Measurements from ENCODE around the gene RNF227. TPM values are rescaled to one million over a fixed set of nuclear protein-coding genes. Genes with fewer than 3 reads are reported as not detected.

Gene RNF227
- total and polyA plus RNA-seq, 9 donors, result 2.5 to 4.1 (median 3.0) TPM

DNA sequence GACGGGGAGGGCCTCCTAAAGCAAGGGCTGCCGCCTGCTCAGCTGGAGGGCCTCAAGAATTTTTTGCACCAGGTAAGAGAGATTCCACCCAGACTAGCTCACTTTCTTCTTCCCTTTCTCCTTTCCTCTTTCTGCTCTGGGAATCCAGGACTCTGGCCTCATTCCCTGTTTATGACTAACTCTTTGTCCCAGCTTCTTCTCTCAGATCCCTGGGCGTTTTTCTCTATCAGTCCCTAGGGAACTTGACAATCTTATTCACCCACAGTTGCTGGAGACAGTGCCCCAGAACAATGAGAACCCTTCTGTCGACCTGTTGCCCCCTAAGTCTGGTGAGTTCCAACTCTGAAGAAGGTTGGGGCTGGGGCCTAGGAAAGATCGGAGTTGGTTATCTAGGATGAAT, 31.6 kb upstream of the RNF227 start:
- no peak for DNase-seq
- Histone ChIP-seq H3K27me3 (ENCODE audit: control insufficient read depth, insufficient read depth, low read length) (no peaks in the 10 kb centered on the region), H3K4me3 (ENCODE audit: low read length) (no peak overlapping the region), H3K4me1 (ENCODE audit: control insufficient read depth, insufficient read depth, low read length) (peaks cover 9% of the 10 kb centered on the region), H3K36me3 (ENCODE audit: control insufficient read depth, insufficient read depth, low read length) (peaks cover 58% of the 10 kb centered on the region), H3K27ac (ENCODE audit: low read length) (no peak overlapping the region), H3K9me3 (replicated peaks; ENCODE audit: control insufficient read depth, low read depth, low read length) (no peaks in the 10 kb centered on the region)
- WGBS (ENCODE audit: insufficient coverage), result 89% methylated on average over 5 of the region's 5 CpGs

DNA sequence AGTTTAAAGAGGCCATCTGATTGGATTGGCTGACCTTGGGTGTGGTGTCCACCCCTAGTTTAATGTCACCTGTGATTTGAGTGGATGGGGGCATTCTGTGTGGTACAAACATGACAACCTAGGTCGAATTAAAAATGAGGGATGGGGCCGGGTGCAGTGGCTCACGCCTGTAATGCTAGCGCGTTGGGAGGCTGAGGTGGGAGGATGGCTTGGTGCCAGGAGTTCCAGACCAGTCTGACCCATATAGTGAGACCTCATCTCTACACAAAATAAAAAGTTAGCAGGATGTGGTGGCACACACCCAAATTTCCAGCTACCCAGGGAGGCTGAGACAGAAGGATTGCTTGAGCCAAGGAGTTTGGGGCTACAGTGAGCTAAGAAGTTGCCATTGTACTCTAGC, 30.4 kb upstream of the RNF227 start:
- H3K4me3 ChIP-seq (ENCODE audit: low read length), result no peak overlapping the region
- WGBS (ENCODE audit: insufficient coverage), result no CpG with 5 or more reads among the region's 5 CpGs
- no peak overlapping the region for H3K27ac ChIP-seq (ENCODE audit: low read length)
- DNase-seq, result no peak
- H3K36me3 ChIP-seq (ENCODE audit: control insufficient read depth, insufficient read depth, low read length), result peaks cover 61% of the 10 kb centered on the region
- H3K4me1 ChIP-seq (ENCODE audit: control insufficient read depth, insufficient read depth, low read length), result peaks cover 9% of the 10 kb centered on the region
- no peaks in the 10 kb centered on the region for H3K9me3 ChIP-seq (replicated peaks; ENCODE audit: control insufficient read depth, low read depth, low read length)
- no peaks in the 10 kb centered on the region for H3K27me3 ChIP-seq (ENCODE audit: control insufficient read depth, insufficient read depth, low read length)

DNA sequence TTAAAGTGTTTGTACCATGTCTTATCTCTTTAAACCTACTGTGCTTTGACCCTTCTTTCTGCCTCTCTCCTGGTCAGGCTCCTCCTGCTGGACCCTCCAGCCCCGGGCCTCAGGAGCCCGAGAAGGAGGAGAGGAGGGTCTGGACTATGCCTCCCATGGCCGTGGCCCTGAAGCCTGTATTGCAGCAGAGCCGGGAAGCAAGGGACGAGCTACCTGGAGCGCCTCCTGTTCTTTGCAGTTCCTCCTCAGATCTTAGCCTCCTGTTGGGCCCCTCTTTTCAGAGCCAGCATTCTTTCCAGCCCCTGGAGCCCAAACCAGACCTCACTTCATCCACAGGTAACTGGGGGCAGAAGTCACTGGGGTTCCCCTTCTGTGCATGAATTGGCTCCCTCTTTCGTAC, 29.6 kb upstream of the RNF227 start:
- no peaks in the 10 kb centered on the region for H3K27me3 ChIP-seq (ENCODE audit: control insufficient read depth, insufficient read depth, low read length)
- H3K9me3 ChIP-seq (replicated peaks; ENCODE audit: control insufficient read depth, low read depth, low read length), result no peaks in the 10 kb centered on the region
- no peak overlapping the region for H3K4me3 ChIP-seq (ENCODE audit: low read length)
- DNase-seq, result no peak
- peaks cover 67% of the 10 kb centered on the region for H3K36me3 ChIP-seq (ENCODE audit: control insufficient read depth, insufficient read depth, low read length)
- peaks cover 9% of the 10 kb centered on the region for H3K4me1 ChIP-seq (ENCODE audit: control insufficient read depth, insufficient read depth, low read length)
- no peak overlapping the region for H3K27ac ChIP-seq (ENCODE audit: low read length)
- 86% methylated on average over 7 of the region's 7 CpGs for WGBS (ENCODE audit: insufficient coverage)

DNA sequence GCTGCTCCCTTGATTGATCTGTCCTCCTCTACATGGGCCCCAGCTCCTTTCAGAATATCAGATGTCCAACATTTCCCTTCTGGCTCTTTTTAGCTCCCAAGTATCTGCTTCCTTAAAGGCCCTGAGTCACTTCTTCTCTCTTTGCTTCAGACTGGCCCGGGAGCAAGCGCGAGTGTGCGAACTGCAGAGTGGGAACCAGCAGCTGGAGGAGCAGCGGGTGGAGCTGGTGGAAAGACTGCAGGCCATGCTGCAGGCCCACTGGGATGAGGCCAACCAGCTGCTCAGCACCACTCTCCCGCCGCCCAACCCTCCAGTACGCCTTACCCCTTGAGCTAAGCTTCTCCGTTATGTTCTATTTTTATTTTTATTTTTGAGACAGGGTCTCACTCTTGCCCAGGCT, 28.2 kb upstream of the RNF227 start:
- no peak for DNase-seq
- Histone ChIP-seq H3K4me1 (ENCODE audit: control insufficient read depth, insufficient read depth, low read length) (peaks cover 9% of the 10 kb centered on the region), H3K4me3 (ENCODE audit: low read length) (no peak overlapping the region), H3K27ac (ENCODE audit: low read length) (no peak overlapping the region), H3K36me3 (ENCODE audit: control insufficient read depth, insufficient read depth, low read length) (peaks cover 79% of the 10 kb centered on the region), H3K27me3 (ENCODE audit: control insufficient read depth, insufficient read depth, low read length) (no peaks in the 10 kb centered on the region), H3K9me3 (replicated peaks; ENCODE audit: control insufficient read depth, low read depth, low read length) (no peaks in the 10 kb centered on the region)
- 82% methylated on average over 7 of the region's 9 CpGs for WGBS (ENCODE audit: insufficient coverage)

DNA sequence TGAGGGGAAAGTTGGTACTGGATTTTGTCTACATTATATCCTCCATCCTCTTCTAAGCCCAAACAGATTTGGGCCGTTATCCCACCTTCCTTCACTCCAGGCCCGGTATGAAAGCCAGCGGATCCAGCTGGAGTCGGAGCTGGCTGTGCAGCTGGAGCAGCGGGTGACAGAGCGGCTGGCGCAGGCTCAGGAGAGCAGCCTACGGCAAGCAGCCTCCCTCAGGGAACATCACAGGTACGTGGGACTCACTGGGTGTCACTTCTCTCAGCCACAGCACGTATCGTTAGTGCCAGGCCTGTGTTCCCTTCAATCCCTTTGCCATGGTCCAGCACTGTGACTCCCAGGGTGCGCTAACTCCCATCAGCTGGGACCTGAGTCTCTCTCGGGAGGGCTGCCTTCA, 27.2 kb upstream of the RNF227 start:
- no peak overlapping the region for H3K27ac ChIP-seq (ENCODE audit: low read length)
- no peaks in the 10 kb centered on the region for H3K9me3 ChIP-seq (replicated peaks; ENCODE audit: control insufficient read depth, low read depth, low read length)
- H3K27me3 ChIP-seq (ENCODE audit: control insufficient read depth, insufficient read depth, low read length), result no peaks in the 10 kb centered on the region
- H3K4me1 ChIP-seq (ENCODE audit: control insufficient read depth, insufficient read depth, low read length), result peaks cover 9% of the 10 kb centered on the region
- 90% methylated on average over 13 of the region's 13 CpGs for WGBS (ENCODE audit: insufficient coverage)
- DNase-seq, result no peak
- H3K4me3 ChIP-seq (ENCODE audit: low read length), result no peak overlapping the region
- peaks cover 73% of the 10 kb centered on the region for H3K36me3 ChIP-seq (ENCODE audit: control insufficient read depth, insufficient read depth, low read length)

DNA sequence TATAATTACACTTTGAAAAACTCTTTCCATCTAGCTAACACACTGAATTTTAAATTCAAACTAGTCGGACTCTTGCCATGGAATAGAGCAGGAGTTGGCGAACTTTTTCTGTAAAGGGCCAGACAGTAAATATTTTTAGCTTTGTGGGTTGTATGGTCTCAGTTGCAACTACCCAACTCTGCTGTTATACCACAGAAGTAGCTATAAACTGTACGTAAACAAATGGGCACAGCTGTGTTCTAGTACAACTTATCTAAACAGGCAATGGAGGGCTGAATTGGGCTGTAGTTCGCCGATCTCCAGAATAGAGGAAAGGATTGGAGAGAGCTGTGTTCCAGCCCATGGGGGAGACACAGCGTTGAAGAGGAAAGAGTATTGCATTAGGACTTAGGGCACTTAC, 24.7 kb upstream of the RNF227 start:
- Histone ChIP-seq H3K27ac (ENCODE audit: low read length) (no peak overlapping the region), H3K4me1 (ENCODE audit: control insufficient read depth, insufficient read depth, low read length) (peaks cover 9% of the 10 kb centered on the region), H3K36me3 (ENCODE audit: control insufficient read depth, insufficient read depth, low read length) (peaks cover 65% of the 10 kb centered on the region), H3K27me3 (ENCODE audit: control insufficient read depth, insufficient read depth, low read length) (no peaks in the 10 kb centered on the region), H3K9me3 (replicated peaks; ENCODE audit: control insufficient read depth, low read depth, low read length) (no peaks in the 10 kb centered on the region), H3K4me3 (ENCODE audit: low read length) (no peak overlapping the region)
- WGBS (ENCODE audit: insufficient coverage), result 82% methylated on average over 5 of the region's 6 CpGs
- no peak for DNase-seq

DNA sequence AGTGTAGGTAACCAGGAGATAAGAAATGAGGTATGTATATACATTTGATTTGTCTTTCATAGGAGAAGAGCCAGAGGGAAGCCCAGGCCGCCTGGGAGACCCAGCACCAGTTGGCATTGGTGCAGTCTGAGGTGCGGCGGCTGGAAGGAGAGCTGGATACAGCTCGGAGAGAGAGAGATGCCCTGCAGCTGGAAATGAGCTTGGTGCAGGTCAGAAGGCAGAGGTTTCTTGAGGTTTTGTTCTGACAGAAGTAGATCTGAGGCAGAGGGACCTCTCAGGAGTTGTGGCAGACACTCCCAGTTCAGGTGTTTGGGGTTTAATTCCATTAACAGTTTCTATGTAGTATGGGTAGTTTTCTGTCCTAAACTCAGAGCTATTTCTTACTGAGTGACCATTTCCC, 23.9 kb upstream of the RNF227 start:
- Histone ChIP-seq H3K36me3 (ENCODE audit: control insufficient read depth, insufficient read depth, low read length) (peaks cover 65% of the 10 kb centered on the region), H3K27me3 (ENCODE audit: control insufficient read depth, insufficient read depth, low read length) (no peaks in the 10 kb centered on the region), H3K4me1 (ENCODE audit: control insufficient read depth, insufficient read depth, low read length) (peaks cover 9% of the 10 kb centered on the region), H3K9me3 (replicated peaks; ENCODE audit: control insufficient read depth, low read depth, low read length) (no peaks in the 10 kb centered on the region), H3K27ac (ENCODE audit: low read length) (no peak overlapping the region), H3K4me3 (ENCODE audit: low read length) (no peak overlapping the region)
- 86% methylated on average over 4 of the region's 4 CpGs for WGBS (ENCODE audit: insufficient coverage)
- no peak for DNase-seq

DNA sequence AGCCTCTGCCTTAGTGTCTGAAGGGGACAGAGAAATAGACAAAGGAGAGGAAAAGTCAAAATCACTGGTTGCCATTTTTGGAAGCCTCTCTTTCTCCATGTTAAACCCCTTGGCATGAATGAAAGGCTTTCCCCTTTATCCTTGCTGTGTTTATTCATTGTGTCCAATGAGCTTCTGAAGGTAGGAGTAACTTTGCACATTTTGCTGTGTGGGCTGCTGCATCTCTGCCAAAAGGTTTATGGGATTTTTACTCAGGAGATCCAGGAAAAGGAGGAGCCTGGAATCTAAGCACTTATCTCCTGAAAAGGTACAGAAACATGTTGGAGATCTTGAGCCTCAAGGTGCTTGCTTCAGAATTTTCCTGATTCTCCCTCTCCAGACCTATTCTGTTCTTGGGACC, 19.8 kb upstream of the RNF227 start:
- no peak overlapping the region for H3K4me3 ChIP-seq (ENCODE audit: low read length)
- H3K4me1 ChIP-seq (ENCODE audit: control insufficient read depth, insufficient read depth, low read length), result peaks cover 23% of the 10 kb centered on the region
- no peak overlapping the region for H3K27ac ChIP-seq (ENCODE audit: low read length)
- no peak for DNase-seq
- H3K9me3 ChIP-seq (replicated peaks; ENCODE audit: control insufficient read depth, low read depth, low read length), result no peaks in the 10 kb centered on the region
- peaks cover 45% of the 10 kb centered on the region for H3K36me3 ChIP-seq (ENCODE audit: control insufficient read depth, insufficient read depth, low read length)
- no peaks in the 10 kb centered on the region for H3K27me3 ChIP-seq (ENCODE audit: control insufficient read depth, insufficient read depth, low read length)

DNA sequence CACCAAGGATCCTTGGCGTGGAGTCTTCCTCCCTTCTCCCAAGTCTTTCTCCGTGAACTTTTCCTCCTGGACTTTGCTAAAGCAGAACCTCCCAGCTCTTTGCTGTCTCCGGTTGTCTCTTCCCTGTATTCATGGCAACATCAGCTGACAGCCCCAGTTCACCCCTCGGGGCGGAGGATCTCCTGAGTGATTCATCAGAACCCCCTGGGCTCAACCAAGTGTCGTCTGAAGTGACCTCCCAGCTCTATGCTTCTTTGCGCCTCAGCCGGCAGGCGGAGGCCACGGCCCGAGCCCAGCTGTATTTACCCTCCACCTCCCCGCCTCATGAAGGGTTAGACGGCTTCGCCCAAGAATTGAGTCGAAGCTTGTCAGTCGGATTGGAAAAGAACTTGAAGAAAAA, 16.9 kb upstream of the RNF227 start:
- H3K36me3 ChIP-seq (ENCODE audit: control insufficient read depth, insufficient read depth, low read length), result peaks cover 28% of the 10 kb centered on the region
- no peaks in the 10 kb centered on the region for H3K9me3 ChIP-seq (replicated peaks; ENCODE audit: control insufficient read depth, low read depth, low read length)
- 7% methylated on average over 8 of the region's 16 CpGs for WGBS (ENCODE audit: insufficient coverage)
- peak; percentile 54 for DNase-seq
- peaks cover 8% of the 10 kb centered on the region for H3K27me3 ChIP-seq (ENCODE audit: control insufficient read depth, insufficient read depth, low read length)
- H3K27ac ChIP-seq (ENCODE audit: low read length), result peak overlapping the region; percentile 88
- peak overlapping the region; percentile 88 for H3K4me3 ChIP-seq (ENCODE audit: low read length)
- H3K4me1 ChIP-seq (ENCODE audit: control insufficient read depth, insufficient read depth, low read length), result peaks cover 37% of the 10 kb centered on the region

DNA sequence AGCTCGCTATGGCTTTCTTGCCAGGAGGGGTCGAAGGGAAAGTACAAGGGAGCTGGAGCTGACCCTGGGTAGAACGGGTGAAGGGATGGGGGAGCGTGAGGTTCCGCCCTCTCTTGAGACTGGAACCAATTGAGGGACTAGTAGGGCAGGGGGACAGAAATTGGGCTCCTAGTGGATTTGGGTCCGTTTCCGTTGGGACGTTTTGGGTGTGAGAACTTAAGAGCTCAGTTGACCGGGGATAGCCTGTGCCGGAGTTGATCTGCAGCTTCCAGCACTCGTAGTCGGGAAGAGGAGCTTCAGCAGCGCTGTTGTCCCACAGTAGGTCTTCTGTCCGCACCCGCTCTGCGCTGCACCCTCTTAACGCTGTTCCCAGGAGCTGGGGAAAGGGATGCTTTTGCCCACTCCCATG, 16.4 kb upstream of the RNF227 start:
- 0% methylated on average over 14 of the region's 17 CpGs for WGBS (ENCODE audit: insufficient coverage)
- no peaks in the 10 kb centered on the region for H3K9me3 ChIP-seq (replicated peaks; ENCODE audit: control insufficient read depth, low read depth, low read length)
- H3K4me3 ChIP-seq (ENCODE audit: low read length), result peak overlapping the region; percentile 88
- peak overlapping the region; percentile 88 for H3K27ac ChIP-seq (ENCODE audit: low read length)
- H3K36me3 ChIP-seq (ENCODE audit: control insufficient read depth, insufficient read depth, low read length), result peaks cover 28% of the 10 kb centered on the region
- DNase-seq, result peak; percentile 70
- peaks cover 8% of the 10 kb centered on the region for H3K27me3 ChIP-seq (ENCODE audit: control insufficient read depth, insufficient read depth, low read length)
- H3K4me1 ChIP-seq (ENCODE audit: control insufficient read depth, insufficient read depth, low read length), result peaks cover 37% of the 10 kb centered on the region

DNA sequence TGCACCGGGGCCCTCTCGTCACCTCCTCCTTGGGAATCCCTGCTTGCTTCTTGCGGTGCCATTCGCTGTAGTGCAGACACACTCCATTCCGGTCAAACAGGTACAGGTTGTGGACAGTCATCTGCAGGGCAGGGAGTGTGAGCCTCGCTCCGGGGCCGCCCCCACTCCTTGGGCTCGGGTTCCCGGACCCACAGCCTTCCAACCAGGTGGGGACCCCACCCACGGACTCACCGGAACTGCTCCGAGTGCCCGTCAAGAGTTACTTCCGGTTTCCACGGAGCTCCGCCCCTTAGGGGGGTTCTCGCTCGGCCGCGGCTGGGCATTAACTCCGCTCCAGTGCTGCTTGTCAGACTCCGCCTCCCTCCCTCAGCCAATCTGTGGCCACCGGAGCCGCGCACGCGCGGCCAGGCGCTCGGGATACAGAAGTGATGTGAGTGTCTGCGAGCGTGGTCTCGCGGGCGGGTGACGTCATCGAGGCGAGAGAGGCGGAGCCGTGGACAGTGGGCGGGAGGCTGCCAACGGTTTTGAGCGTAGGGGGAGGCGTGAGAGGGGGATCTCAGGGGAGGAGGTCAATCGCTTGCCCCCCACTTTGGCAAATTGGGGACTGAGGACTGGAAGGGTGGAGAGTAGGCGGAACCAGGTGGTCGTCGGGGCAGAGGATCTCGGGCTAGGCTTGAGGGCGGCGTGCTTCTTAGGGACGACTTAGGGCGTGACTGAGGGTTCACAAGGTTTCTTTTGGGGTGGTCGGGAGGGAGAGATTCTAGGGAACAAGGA, 15.8 kb upstream of the RNF227 start, which contains the start of the genes CNTROB and TRAPPC1:
Gene CNTROB (plus strand): TSS at position 498 of the 774 bp plus-strand sequence. CDS start 874 bp downstream, outside the sequence.
Gene TRAPPC1 (minus strand): TSS at position 238 of the 774 bp plus-strand sequence. CDS start 117 bp downstream, at position 121.
- H3K36me3 ChIP-seq (ENCODE audit: control insufficient read depth, insufficient read depth, low read length), result peaks cover 24% of the 10 kb centered on the region
- peak within 1 kb of the TSS; percentile 88 for H3K27ac ChIP-seq (ENCODE audit: low read length)
- H3K4me3 ChIP-seq (ENCODE audit: low read length), result peak within 1 kb of the TSS; percentile 88
- peak; percentile 100 for DNase-seq
- peaks cover 37% of the 10 kb centered on the region for H3K4me1 ChIP-seq (ENCODE audit: control insufficient read depth, insufficient read depth, low read length)
- H3K27me3 ChIP-seq (ENCODE audit: control insufficient read depth, insufficient read depth, low read length), result peaks cover 8% of the 10 kb centered on the region
- H3K9me3 ChIP-seq (replicated peaks; ENCODE audit: control insufficient read depth, low read depth, low read length), result no peaks in the 10 kb centered on the region
- WGBS (ENCODE audit: insufficient coverage), result under 1% methylated on average over 53 of the region's 55 CpGs

All from muscle of leg (tissue), 11 donors.